Right ventricle myocardium inferior (tissue), 1 donor: ENCODE measurements around the gene OR2AJ1. TPM values are rescaled to one million over a fixed set of nuclear protein-coding genes. Genes with fewer than 3 reads are reported as not detected.
"Not testable (repeated sequence)": the region's sequence is repeated elsewhere in the genome, so short reads cannot be mapped to it uniquely, and the experiment has no call there.

Experiments
- ATAC-seq: fragments of 200-7000 bp; cut with Tn5 transposase; one replicate; pipeline ENCODE4 v1.9.1; 2020; ENCODE audit warnings: mild to moderate bottlenecking, moderate library complexity
- DNase-seq: peaks from one replicate; pipeline ENCODE4 v3.0.0; 2021; ENCODE audit errors: missing footprints
- intact Hi-C: fragments of 100-400 bp; cut with DNase I; formaldehyde crosslinking; loops from one replicate; pipeline ENCODE4 v1.11.0; 2022
- long read RNA-seq: library from polyadenylated mRNA; unstranded; transcript quantifications from one replicate; pipeline ENCODE4 v2.0.0, GENCODE V29; 2021
- total RNA-seq: library from RNA; stranded (reverse); fragmentation: NEBNext Ultra II Directional; extraction: Animal tissue kit (Norgen Biotek cat#: 25700); gene quantifications from one replicate; pipeline ENCODE4 v1.2.1, GENCODE V29; 2021
- donor health status: DM: no; HTN: yes; CAD: no; lungs with severe emphysema.

The OR2AJ1 gene, protein sequence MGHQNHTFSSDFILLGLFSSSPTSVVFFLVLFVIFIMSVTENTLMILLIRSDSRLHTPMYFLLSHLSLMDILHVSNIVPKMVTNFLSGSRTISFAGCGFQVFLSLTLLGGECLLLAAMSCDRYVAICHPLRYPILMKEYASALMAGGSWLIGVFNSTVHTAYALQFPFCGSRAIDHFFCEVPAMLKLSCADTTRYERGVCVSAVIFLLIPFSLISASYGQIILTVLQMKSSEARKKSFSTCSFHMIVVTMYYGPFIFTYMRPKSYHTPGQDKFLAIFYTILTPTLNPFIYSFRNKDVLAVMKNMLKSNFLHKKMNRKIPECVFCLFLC
- total RNA-seq, result not detected
- long read RNA-seq, result 0 reads

DNA sequence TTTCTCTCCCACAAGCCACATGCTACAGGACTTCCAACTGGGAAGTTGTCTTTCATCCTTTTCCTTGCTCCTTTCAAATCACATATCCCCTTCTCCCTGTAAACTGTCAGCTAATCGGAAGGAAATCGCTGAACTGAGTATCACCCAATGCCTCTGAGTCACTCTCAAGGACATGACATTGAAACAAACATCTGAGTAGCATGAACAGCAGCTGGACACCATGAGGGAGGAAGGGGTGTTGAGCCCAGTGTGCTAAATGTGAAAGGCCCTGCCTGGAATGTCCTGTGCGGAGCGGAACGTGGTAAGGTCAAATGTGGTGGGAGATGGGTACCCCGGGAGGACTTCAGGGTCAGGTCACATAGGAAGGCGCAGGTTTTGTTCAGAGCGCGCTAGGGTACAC, at the start of gene OR2AJ1:
Gene OR2AJ1, plus strand, starts transcription at position 22 of the 400 bp plus-strand sequence. CDS start 8,880 bp downstream, outside the sequence.
- intact Hi-C loops, result no loop called here
- no peak for DNase-seq
- no peak for ATAC-seq

DNA sequence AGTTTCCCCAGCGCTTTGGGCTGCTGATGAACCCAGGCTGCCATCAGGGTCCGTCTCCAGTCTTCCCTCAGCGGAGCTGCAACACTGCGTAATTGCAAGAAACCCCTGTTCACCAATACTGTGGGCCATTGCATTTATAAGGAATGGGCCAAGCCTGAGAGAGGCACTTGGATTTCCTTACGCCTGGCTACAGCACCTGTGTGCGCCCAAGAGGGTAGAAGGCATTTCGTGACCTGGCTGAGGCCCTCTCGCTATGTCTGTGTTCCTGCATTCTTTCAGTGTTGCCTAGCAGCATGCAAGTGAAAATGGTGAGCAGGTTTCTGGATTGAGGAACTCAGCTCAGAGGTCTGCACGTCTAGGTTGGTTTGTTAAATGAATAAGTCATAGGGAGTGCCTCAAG, 41.3 kb upstream of the OR2AJ1 start:
- intact Hi-C loops, result no loop called here
- ATAC-seq (no peak), DNase-seq (no peak)

DNA sequence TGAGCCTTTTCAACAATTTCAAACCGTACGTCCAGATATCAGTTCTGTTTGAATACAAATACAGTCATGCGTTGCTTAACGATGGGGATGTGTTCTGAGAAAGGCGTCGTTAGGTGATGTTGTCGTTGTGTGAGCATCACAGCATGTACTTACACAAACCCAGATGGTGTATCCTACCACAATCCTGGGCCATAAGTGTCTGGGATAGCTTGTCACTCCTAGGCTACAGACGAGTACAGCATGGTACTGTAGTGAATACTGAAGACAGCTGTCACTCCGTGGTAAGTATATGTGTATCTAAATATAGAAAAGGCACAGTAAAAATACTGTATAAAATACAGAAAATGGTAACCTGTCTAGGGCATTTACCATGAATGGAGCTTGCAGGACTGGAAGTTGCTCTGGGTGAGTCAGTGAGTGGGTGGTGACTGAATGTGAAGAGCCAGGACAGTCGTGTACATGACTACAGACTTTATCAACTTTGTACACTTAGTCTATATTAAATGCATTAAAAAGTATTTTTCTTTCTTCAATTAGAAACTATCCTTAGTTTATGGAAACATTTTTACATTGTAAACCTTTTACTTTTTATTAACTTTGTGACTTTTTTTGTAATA, 39.8 kb upstream of the OR2AJ1 start:
- DNase-seq (no peak), ATAC-seq (no peak)
- intact Hi-C loops, result no loop called here

DNA sequence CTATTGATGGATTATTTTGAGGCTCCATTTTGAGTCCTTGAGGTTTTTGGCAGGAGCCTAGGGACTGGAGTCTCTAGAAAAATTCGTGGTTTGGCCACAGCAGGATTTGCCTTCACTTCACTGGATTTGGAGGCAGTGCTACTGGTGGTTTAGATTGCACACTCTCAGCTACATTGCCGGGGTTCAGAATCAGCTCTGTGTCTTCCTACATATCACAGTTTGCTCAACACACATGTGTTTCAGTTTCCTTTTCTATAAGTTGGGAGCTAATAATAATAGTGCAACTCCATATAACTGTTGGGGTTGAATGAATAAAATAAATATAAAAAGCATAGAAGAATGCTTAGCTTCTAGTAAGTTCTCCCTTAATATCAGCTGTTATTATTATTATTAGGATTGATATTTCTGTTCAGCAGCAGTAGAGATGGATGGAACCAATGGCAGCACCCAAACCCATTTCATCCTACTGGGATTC, 29.5 kb upstream of the OR2AJ1 start, which contains the start of gene OR2W3:
Gene OR2W3, plus strand, starts transcription at position 425 of the 475 bp plus-strand sequence. Its CDS starts 0 bp downstream, at position 425.
- ATAC-seq, result no peak
- intact Hi-C loops, result no loop called here
- DNase-seq, result no peak

DNA sequence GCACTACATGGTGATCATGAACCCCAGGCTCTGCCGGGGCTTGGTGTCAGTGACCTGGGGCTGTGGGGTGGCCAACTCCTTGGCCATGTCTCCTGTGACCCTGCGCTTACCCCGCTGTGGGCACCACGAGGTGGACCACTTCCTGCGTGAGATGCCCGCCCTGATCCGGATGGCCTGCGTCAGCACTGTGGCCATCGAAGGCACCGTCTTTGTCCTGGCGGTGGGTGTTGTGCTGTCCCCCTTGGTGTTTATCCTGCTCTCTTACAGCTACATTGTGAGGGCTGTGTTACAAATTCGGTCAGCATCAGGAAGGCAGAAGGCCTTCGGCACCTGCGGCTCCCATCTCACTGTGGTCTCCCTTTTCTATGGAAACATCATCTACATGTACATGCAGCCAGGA, 28.7 kb upstream of the OR2AJ1 start:
- DNase-seq (no peak), ATAC-seq (no peak)

DNA sequence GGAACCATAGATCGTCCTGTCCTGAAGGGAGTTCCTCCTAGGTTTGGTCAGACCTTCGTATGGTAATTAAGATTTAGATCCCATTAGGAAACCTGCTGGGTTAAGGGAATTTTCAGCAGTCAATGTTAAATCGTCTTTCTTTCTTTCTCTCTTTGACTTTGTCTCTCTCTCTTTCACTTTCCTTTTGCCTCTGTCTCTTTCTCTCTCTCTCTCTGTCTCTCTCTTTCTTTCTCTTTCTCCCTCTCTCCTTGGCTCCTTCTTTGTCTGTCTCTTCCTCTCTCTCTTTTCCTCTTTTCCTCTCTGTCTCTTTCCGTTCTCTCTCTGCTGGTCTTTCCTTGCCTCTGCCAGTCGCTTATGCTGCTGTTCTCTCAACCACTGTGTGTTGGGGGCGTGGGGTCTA, 20.6 kb upstream of the OR2AJ1 start:
- ATAC-seq (no peak), DNase-seq (no peak)
- intact Hi-C loops, result no loop called here

More for the DNA sequence above, 28.7 kb upstream of the OR2AJ1 start:
- intact Hi-C loops, result no loop called here

DNA sequence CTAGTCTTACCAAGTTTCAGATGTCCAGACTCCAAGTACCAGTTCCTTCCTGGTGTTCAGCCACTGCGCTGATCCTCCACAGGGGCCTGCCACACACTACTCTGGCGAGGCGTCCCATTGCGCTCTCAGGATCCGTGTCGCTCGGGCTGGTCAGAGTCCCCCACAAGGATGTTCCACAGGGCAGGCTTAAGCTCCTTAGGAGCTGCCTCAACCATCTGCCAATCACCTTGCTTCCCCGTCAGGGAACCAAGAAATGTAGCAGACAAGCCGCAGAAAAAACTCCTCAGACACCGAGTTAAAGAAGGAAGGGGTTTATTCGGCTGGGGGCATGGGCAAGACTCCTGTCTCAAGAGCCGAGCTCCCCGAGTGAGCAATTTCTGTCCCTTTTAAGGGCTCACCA, 19.5 kb upstream of the OR2AJ1 start:
- DNase-seq, result no peak
- no peak for ATAC-seq
- intact Hi-C loops, result no loop called here

DNA sequence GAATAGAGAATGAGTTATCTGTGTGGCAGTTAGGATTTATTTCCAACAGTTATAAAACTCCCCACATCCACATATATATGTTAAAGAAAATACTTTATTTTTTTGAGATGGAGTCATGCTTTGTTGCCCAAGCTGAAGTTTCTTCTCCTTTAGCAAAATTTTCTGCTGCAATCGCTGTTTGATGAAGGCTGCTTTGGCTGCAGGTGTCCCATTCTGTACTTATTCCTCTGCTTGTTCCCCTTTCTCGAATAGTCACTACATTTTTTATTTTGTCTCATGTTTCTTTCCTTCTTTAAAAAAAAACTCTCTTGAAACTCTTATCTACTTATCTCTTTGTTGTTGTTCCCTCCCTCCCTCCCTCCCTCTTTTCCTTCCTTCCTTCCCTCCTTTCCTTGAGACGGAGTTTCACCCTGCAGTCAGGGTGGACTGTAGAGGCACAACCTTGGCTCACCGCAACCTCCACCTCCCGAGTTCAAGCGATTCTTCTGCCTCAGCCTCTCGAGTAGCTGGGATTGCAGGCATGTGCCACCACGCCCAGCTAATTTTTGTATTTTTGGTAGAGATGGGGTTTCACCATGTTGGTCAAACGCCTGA, 18.7 kb upstream of the OR2AJ1 start:
- no peak for DNase-seq
- no peak for ATAC-seq
- intact Hi-C loops, result no loop called here

DNA sequence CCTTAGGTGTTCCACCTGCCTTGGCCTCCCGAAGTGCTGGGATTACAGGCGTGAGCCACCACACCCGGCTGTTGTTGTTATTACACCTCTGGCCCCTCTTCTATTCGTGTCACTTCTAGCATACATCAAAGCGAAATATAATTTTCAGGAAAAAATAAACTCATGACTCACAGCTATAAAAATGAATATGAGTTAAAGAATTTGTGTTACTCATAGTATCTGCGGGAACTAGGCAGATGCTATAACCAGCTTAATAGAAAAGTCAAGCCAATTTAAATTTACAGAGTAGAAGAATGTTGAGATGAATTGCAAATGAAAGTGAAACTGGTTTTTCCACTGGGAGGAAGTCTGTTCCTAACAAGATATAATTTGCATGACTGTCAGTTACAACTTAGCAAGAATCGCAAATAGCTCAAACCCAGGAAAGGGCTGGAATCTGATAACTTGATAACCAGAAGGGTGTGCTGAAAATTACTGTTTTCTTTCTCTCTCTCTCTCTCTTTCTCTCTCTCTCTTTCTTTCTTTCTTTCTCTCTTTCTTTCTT, 18.1 kb upstream of the OR2AJ1 start:
- intact Hi-C loops, result no loop called here
- no peak for DNase-seq
- ATAC-seq, result no peak

DNA sequence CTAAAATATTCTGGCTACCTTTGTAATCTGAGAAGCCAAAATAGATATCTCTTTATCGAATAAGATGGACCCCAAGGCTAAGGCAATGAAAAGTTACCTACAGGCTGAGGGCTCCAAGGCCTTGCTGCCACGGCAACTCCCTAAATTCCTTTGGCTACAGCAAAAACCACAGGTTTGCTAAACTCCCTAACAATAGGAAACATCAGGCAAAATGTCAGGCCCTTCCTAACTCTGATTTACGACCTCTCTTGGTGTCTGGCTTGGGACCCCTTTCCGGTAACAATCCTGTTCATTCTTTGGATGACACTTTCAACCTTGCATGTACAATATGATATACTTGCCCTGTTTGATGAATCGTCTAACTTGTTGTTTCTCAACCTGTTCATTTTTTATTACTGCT, 15.9 kb upstream of the OR2AJ1 start:
- no peak for DNase-seq
- intact Hi-C loops, result no loop called here
- no peak for ATAC-seq

DNA sequence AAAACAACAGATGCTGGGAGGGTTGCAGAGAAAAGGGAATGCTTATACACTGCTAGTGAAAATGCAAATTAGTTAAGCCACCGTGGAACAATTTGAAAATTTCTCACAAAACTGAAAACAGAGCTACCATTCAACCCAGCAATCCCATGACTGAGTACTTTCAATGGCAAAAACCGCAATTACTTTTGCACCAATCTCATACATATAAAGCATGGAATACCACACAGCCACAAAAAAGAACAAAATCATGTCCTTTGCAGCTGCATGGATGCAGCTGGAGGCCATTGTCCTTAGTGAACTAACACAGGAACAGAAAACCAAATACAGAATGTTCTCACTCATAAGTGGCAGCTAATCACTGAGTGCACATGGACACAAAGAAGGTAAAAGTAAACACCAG, 10.9 kb upstream of the OR2AJ1 start:
- DNase-seq (no peak), ATAC-seq (no peak)
- intact Hi-C loops, result no loop called here

DNA sequence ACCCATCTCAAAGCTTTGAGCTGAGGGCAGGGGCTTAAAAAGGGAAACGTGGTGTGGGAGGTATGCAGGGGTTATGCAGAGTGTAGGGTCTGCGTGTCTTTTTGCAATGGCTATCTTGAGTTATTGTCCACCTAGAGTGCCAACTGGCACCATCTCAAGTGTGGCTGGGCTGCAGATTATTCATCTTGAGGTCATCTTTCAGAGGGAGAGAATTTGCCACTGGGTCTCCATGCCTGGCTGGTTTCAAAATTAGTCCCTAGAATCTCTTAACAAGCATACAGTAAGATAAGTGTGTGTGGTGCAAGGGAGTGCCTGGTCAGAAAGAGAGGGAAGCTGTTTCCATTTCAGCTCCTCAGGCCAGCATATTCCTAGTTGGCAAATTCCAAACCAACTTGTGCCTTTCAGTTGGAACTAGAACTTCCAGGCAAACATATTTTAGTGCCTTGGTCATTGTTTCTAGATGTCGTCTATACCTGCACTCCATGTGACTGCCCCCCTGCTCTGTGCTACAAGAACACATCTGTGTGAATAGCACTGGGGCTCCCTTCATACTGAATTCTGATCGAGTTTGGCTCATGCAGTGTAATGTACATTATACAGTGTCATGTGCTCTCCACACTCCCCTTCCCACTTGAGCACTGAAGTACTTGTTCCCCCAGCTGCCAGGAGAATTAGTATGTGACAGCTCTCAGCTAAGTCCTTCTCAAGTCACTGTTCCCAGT, 9.6 kb upstream of the OR2AJ1 start:
- intact Hi-C loops, result no loop called here
- no peak for DNase-seq
- ATAC-seq, result no peak

DNA sequence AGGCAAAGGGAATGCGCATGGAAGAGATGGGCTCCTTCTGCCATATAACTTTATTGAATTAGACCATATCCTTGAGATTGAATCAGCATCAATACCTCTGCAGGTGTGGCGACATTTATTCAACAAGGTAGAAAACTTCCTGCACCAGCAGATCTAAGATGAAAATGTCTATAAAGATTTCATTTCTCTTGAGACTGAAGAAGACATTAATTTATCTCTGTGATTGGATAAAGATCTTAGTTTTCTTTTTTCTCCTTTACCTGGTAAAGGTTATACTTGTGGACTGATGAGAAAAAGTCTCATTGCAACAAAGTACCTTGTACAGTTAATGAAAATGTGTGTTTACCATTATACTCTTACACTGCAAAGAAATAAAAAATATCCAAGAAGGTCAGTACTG, 4.7 kb upstream of the OR2AJ1 start, which contains the start of gene OR2T8:
Gene OR2T8, plus strand, starts transcription at position 301 of the 400 bp plus-strand sequence. CDS start 766 bp downstream, outside the sequence.
- intact Hi-C loops, result no loop called here
- ATAC-seq (no peak), DNase-seq (no peak)

DNA sequence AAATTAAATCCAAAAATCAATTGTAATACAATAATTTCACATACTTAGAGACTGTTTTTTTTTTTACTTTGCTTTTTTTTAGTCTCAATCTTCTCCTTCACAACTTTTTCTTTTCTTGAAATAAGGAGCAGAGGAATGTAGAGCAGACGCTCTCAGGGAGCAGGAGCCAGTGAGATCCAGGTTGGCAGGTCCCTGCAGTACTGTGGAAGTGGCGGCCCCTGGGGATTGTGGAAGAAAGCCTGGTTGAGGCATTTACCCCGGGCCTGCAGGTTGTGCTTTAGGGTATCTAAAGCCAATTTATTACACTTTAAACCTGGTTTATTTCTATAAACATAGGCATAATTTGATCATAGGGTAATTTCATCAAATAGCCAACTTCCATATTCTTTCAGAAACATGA, 748 bp upstream of the OR2AJ1 start:
- intact Hi-C loops, result no loop called here
- DNase-seq, result no peak
- no peak for ATAC-seq

DNA sequence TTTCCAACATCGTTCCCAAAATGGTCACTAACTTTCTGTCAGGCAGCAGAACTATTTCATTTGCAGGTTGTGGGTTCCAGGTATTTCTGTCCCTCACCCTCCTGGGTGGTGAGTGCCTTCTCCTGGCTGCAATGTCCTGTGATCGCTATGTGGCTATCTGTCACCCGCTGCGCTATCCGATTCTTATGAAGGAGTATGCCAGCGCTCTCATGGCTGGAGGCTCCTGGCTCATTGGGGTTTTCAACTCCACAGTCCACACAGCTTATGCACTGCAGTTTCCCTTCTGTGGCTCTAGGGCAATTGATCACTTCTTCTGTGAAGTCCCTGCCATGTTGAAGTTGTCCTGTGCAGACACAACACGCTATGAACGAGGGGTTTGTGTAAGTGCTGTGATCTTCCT, 9.3 kb downstream of the OR2AJ1 start:
- DNase-seq (no peak), ATAC-seq (no peak)
- intact Hi-C loops, result no loop called here

DNA sequence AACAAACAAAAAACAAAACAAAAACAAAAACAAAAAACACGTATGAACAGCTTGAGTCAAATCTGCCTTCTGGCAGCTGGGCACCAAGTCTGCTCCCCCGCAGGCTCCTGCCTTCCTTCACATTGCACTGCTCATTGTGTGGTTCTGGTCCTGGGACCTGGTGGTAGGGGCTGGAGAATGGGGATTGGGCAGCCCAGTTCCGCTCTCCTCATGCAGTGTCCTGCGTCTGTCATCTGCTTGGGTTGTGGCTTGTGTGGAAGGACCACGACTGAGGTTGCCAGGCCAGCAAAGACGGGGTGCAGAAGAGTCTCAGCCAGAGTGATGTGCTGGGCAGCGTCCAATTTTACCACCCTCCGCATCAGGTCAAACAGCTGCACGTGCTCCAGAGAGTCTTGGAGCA, 11.1 kb downstream of the OR2AJ1 start:
- DNase-seq, result no peak
- no peak for ATAC-seq
- intact Hi-C loops, result no loop called here

DNA sequence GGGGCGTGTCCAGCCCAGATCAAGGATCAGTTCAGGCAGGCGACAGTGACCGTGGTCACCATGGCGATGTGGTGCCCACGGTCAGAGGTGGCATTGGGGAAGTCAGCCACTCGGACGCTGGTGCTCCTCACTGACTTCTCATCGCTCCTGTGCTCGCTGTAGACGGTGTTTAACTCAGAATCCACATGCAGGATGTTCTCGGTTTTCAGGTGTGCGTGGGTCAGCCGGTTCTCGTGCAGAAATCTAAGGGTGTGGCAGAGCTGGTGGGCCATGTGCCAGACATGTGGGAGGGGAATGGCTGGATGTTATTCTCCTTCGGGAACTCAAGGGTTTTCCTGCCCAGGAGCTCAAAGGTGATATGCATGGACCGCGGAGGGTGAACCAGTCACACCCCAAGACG, 11.7 kb downstream of the OR2AJ1 start:
- intact Hi-C loops, result no loop called here
- no peak for ATAC-seq
- no peak for DNase-seq

DNA sequence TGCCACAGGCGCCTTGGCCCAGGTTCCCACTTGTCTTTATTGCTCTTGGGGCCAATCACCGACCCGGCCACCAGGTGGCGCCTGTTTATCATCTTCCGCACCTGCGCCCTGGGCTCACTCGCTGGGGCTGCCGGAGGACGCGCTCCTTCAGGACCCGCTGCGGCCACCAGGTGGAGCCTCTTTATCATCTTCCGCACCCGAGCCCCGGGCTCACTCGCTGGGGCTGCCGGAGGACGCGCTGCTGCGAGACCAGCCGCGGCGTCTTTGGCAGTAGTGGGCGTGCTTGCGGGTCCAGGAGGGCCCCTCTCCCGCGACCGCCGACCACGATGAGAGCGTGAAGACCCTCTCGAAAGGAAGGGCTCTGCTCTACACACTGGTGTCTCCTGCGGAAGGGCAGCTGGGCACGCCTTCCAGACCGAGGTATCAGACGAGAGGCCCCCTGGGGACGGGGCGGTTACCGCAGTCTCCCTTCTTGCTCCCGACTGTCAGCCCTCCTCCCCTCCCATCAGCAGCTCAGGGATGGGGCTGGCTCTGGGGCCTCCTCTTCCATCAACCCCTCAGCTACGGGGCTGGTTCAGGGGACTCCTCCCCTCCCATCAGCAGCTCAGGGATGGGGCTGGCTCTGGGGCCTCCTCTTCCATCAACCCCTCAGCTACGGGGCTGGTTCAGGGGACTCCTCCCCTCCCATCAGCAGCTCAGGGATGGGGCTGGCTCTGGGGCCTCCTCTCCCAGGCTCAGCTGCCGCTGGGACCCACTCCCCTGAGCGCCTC, 12.5 kb downstream of the OR2AJ1 start:
- peak; percentile 86 for DNase-seq
- intact Hi-C loops, result not testable (repeated sequence)
- peak; percentile 50 for ATAC-seq
